ENCODE results near the gene SEL1L3.

Gene SEL1L3

GRCh38 chr4:25799522-25799921, 63.3 kb downstream of the SEL1L3 start:
- in situ Hi-C loops (cut with HindIII; ENCODE audit: low sequenced_read_pairs) = no loop called here

DNA sequence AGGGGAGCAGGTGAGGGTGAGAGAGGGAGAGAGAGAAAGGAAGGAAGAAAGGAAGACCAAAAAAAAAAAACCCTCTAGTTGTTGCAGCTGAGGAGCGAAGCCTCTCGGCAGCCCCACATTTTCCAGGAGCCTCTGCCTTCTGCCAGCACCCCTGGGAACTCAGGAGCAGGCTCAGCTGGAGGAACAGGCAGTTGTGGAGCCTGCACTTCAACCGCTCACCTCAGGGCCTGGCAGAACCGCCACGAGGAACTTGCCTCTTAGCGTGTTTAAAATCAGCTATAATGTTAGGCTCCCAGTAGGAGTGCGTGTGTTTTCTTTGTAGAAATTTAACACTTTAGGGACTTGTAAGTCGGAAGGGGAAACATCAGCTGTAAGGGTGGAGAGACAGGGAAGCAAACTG, 65.7 kb downstream of the SEL1L3 start:
- in situ Hi-C loops (cut with HindIII; ENCODE audit: low sequenced_read_pairs) = no loop called here

DNA sequence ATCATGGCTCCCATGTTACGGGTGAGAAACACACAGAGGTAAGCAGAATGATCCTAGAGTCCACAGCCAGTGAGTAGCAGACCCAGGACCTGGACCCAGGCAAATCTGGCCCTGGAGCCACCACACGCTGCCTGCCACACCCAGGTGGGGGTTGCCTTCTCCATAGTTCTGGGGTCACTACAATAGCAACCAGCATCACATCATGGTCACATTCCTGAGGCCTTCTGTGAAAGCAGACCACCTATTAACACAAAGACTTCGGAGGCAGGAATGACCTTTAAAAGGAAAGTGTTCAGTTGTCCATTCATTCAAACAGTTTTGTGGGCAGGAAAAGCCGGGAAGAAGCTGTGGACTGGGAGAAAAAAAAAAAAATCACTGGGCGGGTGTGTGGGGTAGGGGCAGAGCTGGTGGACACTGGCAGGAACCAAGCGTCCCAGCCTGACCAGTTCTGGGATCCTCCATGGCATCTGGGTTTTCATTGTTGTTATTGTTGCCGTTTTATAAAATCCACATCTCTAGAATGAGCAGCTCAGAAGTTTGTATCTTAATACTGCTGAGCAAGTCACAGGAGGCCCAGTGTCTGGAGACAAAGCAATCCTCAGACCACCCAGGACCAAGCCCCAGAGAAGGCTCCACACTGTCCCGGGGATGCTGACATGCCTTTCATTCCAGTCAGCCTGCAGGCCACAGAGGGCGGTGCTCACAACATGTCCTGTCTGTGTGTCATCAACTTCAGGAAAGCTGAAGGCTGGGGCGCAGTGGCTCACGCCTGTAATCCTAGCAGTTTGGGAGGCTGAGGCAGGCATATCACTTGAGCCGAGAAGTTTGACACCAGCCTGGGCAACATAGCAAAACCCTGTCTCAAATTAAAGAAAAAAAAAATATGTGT, 67.0 kb downstream of the SEL1L3 start:
- in situ Hi-C loops (cut with HindIII; ENCODE audit: low sequenced_read_pairs) = no loop called here

DNA sequence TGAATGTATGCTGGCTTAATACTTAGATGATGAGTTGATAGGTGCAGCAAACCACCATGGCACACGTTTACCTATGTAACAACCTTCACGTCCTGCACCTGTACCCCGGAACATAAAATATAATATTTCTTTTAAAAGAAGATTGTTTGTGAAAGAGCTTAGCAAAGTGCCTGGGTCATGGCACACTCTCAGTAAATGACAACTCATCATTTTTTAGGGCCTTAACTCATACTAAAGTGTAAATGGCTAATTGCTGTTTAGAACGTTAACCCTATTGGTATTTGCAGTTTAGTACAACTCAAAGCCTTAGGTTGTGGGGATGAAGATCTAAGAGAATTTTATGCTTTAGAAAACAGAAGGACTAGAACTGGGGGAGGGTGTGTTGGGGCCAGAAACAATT, 67.7 kb downstream of the SEL1L3 start:
- in situ Hi-C loops (cut with HindIII; ENCODE audit: low sequenced_read_pairs) = no loop called here

- in situ Hi-C loops (cut with HindIII; ENCODE audit: low sequenced_read_pairs) = no loop called here
Observed at GRCh38 chr4:25792876-25793275, 69.9 kb downstream of the SEL1L3 start.

DNA sequence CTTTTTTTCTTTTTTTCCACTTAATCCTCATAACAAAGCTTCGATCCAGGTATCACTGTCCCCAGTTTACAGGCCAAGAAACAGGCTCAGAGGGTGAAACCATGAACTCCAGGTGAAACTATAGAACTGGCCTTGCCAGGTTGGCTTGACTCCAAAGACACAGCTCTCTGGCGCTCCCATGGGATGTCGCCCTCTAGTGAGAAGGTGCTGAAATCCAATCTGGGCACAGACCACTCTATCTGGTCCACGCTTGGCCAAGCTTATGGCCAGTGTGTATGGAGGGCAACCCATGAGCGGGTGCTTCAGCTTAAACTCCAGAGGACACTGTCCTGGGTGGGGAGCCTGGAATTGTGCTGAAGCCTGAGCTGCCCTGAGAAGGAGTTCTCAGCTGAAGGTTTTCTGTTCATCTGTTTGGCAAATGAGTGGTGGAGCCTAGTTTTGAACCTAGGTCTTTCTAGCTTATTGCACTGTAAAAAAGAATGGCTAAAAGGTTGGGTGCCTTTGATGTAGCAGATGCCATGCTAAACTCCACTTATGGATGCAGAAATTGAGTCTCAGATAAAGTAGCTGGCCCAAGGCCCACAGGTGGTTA, 70.5 kb downstream of the SEL1L3 start:
- in situ Hi-C loops (cut with HindIII; ENCODE audit: low sequenced_read_pairs) = no loop called here

GRCh38 chr4:25790024-25790423, 72.8 kb downstream of the SEL1L3 start:
- in situ Hi-C loops (cut with HindIII; ENCODE audit: low sequenced_read_pairs) = no loop called here

DNA sequence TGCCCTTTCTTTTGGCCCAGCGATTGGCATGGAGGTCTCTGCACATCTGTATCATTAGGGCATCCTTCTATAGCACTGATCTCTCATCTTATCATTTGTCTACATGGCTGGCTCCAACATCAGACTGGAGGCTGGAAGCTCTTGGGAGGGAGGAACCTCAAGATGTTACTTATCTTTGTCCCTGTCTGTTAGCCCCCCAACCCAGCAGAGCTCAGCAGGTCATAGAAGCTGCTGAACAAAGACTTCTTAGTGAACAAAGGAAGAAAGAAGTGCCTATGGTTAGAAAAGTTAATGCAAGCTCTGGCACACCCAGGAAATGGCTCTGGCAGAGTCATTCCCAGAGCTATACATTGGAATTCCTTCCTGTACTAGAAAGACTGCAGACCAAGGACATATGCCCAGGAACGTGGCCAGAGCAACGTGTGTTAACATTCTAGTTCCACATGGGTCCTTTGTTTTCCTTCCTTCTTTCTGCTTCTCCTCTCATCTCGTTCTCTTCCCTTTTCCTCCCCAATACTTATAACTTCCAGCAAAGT, 74.0 kb downstream of the SEL1L3 start:
- in situ Hi-C loops (cut with HindIII; ENCODE audit: low sequenced_read_pairs) = no loop called here

DNA sequence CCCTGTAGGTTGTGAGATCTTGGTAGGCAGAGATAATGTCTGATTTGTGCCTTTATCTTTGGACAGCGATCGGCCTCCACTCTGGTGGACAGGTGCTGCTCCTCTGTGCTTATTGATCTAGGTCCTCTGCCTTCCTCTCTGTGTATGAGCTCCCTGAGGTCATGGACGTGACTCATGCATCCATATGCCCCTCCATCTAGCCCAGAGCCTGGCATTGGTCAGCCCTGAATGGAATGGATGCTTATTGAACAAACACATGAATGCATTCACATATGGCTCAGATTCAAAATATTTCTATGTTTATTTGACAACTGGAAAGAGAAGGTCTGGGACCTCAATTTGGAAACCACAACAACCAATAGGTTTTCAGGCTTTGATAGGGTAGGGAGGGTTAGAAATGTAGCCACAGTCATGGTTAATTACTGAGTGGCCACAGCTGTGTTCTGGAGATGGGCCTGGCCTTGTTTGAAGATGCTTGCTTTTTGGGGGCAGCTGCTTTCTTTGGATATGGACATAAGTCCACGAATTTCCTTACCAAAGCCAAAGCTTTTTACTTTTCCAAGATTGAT, 76.2 kb downstream of the SEL1L3 start:
- in situ Hi-C loops (cut with HindIII; ENCODE audit: low sequenced_read_pairs) = no loop called here

DNA sequence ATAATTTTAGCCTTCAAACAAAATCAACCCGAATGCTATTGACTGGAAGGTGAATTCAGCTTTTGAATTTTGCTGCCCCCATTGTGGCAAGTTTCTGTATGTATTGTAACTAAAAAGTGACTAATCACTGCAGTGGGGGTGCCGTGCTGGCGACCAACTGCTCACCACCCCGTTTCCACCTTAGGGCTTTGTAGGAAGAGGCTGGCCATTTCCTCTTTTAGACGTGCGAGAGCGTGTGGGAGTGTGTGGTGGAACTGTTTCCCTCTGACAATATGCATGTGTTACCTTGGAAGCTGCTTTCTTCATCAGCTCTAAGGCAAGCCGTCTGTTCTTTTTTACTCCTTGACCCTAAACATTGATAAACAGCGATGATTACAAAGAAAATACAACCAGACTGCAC, 78.8 kb downstream of the SEL1L3 start:
- in situ Hi-C loops (cut with HindIII; ENCODE audit: low sequenced_read_pairs) = no loop called here

DNA sequence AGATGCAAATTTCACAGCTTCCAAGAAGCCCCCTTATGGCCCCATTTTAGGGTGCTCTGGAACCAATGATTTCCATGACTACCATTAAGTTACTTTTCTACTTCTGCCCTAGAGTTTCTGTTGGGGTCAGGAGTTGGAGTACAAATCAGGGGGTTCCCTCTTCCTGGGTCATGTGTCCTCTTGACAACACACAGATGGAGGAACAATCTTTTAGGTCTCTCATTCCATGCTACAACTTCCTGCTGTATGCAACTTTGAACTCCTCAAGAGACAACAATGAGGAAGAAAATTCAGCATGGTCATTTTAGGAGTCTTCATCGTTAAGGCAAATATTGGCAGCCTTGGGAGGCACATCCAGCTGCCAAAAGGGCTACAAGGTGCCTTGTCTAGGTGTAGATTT, 79.7 kb downstream of the SEL1L3 start:
- in situ Hi-C loops (cut with HindIII; ENCODE audit: low sequenced_read_pairs) = no loop called here

- in situ Hi-C loops (cut with HindIII; ENCODE audit: low sequenced_read_pairs) = no loop called here
Observed at GRCh38 chr4:25782482-25782881, 80.3 kb downstream of the SEL1L3 start.

GRCh38 chr4:25779021-25779420, 83.8 kb downstream of the SEL1L3 start:
- in situ Hi-C loops (cut with HindIII; ENCODE audit: low sequenced_read_pairs) = loop anchor here (10.0 kb wide), 1 partner anchor 76 kb away; no protein-coding TSS in a partner anchor

GRCh38 chr4:25776795-25777194, 86.0 kb downstream of the SEL1L3 start:
- in situ Hi-C loops (cut with HindIII; ENCODE audit: low sequenced_read_pairs) = loop anchor here (10.0 kb wide), 1 partner anchor 78 kb away; no protein-coding TSS in a partner anchor

GRCh38 chr4:25775166-25775565, 87.6 kb downstream of the SEL1L3 start:
- in situ Hi-C loops (cut with HindIII; ENCODE audit: low sequenced_read_pairs) = loop anchor here (10.0 kb wide), 1 partner anchor 80 kb away; no protein-coding TSS in a partner anchor

- in situ Hi-C loops (cut with HindIII; ENCODE audit: low sequenced_read_pairs) = loop anchor here (5.0 to 10.0 kb wide), 2 partner anchors 81 to 331 kb away; no protein-coding TSS in a partner anchor
Observed at GRCh38 chr4:25773358-25773757, 89.4 kb downstream of the SEL1L3 start.

GRCh38 chr4:25771672-25772071, 91.1 kb downstream of the SEL1L3 start:
- in situ Hi-C loops (cut with HindIII; ENCODE audit: low sequenced_read_pairs) = loop anchor here (5.0 to 10.0 kb wide), 2 partner anchors 83 to 329 kb away; no protein-coding TSS in a partner anchor

DNA sequence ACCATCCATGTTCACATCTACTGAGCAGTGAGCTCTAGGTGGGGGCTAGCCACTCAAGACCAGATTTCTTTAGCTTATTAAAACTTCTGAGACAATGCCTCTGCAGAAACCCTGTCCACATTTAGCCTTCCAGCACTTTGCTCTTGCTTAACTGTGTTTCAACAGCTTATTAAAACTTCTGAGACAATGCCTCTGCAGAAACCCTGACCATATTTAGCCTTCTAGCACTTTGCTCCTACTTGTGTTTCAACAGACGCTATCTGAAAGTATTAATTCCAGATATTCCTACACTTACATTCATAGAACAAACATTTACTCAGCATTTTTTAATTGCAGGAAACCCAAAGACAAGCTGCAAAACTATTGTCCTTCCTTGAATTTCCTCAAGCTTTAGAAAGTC, 91.9 kb downstream of the SEL1L3 start:
- in situ Hi-C loops (cut with HindIII; ENCODE audit: low sequenced_read_pairs) = loop anchor here (5.0 to 10.0 kb wide), 2 partner anchors 84 to 329 kb away; no protein-coding TSS in a partner anchor

GRCh38 chr4:25769251-25769650, 93.5 kb downstream of the SEL1L3 start:
- in situ Hi-C loops (cut with HindIII; ENCODE audit: low sequenced_read_pairs) = loop anchor here (10.0 kb wide), 1 partner anchor 354 kb away; no protein-coding TSS in a partner anchor

GRCh38 chr4:25767877-25768725, 94.7 kb downstream of the SEL1L3 start:
- in situ Hi-C loops (cut with HindIII; ENCODE audit: low sequenced_read_pairs) = loop anchor here (10.0 kb wide), 1 partner anchor 353 kb away; no protein-coding TSS in a partner anchor

Data from endothelial cell of hepatic sinusoid (primary cell).